CD14-positive monocyte (primary cell): Measurements from ENCODE around the gene IPO9. TPM values are rescaled to one million over a fixed set of nuclear protein-coding genes. Genes with fewer than 3 reads are reported as not detected.

ENCODE experiments used
- DNase-seq, 3 donors: peaks; one replicate each; pipeline ENCODE4 v3.0.0-alpha.2; 2011 to 2022
- H2AFZ ChIP-seq: 2 replicates; pipeline ENCODE4 v1.6.0; 2012; ENCODE audit warnings: mild to moderate bottlenecking, low read depth, low read length, inconsistent platforms; ENCODE audit not compliant: insufficient read depth, poor library complexity, severe bottlenecking
- H3K27ac ChIP-seq, 2 donors: 1 replicate in 1 of 2; 2 replicates in 1 of 2; pipeline ENCODE4 v1.5.1; 2012 to 2013; ENCODE audit warnings: low read length in 2 of 2, control low read depth in 1 of 2, inconsistent platforms in 1 of 2, low read depth in 1 of 2, mild to moderate bottlenecking in 1 of 2
- H3K27me3 ChIP-seq, 2 donors: one replicate each; pipeline versions ENCODE4 v1.6.0 to v1.6.1; 2011 to 2013; ENCODE audit warnings: low read length in 2 of 2; ENCODE audit not compliant: control insufficient read depth in 2 of 2, insufficient read depth in 2 of 2
- H3K36me3 ChIP-seq, 2 donors: replicated peaks in 1 of 2; 1 replicate in 1 of 2; 2 replicates in 1 of 2; pipeline versions ENCODE4 v1.5.1 to v1.6.1; 2012 to 2013; ENCODE audit warnings: low read length in 2 of 2, control low read depth in 1 of 2, inconsistent platforms in 1 of 2, mild to moderate bottlenecking in 1 of 2; ENCODE audit not compliant: insufficient read depth in 2 of 2, control insufficient read depth in 1 of 2
- H3K4me1 ChIP-seq, 2 donors: 1 replicate in 1 of 2; 2 replicates in 1 of 2; pipeline versions ENCODE4 v1.5.1 to v1.6.1; 2012 to 2013; ENCODE audit warnings: low read length in 2 of 2, control low read depth in 1 of 2, inconsistent platforms in 1 of 2, mild to moderate bottlenecking in 1 of 2, moderate library complexity in 1 of 2; ENCODE audit not compliant: insufficient read depth in 2 of 2, control insufficient read depth in 1 of 2
- H3K4me2 ChIP-seq: replicated peaks from 2 replicates; pipeline ENCODE3; 2012; ENCODE audit warnings: low read length, moderate library complexity, mild to moderate bottlenecking; ENCODE audit not compliant: poor library complexity, severe bottlenecking; ENCODE audit errors: extremely low read depth
- H3K4me3 ChIP-seq, 3 experiments: fragments of 200-600 bp in 1 of 3; sonication (generic) in 1 of 3; replicated peaks in 1 of 3; 1 replicate in 2 of 3; 2 replicates in 1 of 3; pipeline ENCODE4 v1.5.1; 2011 to 2013; ENCODE audit warnings: low read length in 3 of 3, mild to moderate bottlenecking in 3 of 3, control low read depth in 2 of 3, low read depth in 2 of 3, inconsistent platforms in 1 of 3, moderate library complexity in 1 of 3
- H3K79me2 ChIP-seq: 2 replicates; pipeline ENCODE4 v1.6.0; 2012; ENCODE audit warnings: mild to moderate bottlenecking, control low read depth, inconsistent platforms, low read length, moderate library complexity; ENCODE audit not compliant: insufficient read depth
- H3K9ac ChIP-seq: 2 replicates; pipeline ENCODE4 v1.6.0; 2017; ENCODE audit warnings: low read length, mild to moderate bottlenecking; ENCODE audit not compliant: insufficient read depth, poor library complexity, severe bottlenecking
- H3K9me3 ChIP-seq, 2 donors: replicated peaks in 1 of 2; 1 replicate in 1 of 2; 2 replicates in 1 of 2; pipeline versions ENCODE4 v1.5.1 to v1.6.1; 2012 to 2013; ENCODE audit warnings: low read length in 2 of 2, control low read depth in 1 of 2; ENCODE audit not compliant: control insufficient read depth in 1 of 2, insufficient read depth in 1 of 2
- H4K20me1 ChIP-seq: 2 replicates; pipeline ENCODE4 v1.6.0; 2012; ENCODE audit warnings: mild to moderate bottlenecking, low read length, control low read depth, moderate library complexity; ENCODE audit not compliant: insufficient read depth
- H3K27ac Mint-ChIP-seq, 7 donors: one replicate each; pipeline ENCODE4 v1.8.0; 2020; ENCODE audit warnings: mild to moderate bottlenecking in 7 of 7, mixed read lengths in 7 of 7, moderate library complexity in 6 of 7, inconsistent platforms in 2 of 7
- H3K27me3 Mint-ChIP-seq, 3 donors: one replicate each; pipeline ENCODE4 v1.8.0; 2021 to 2022; ENCODE audit warnings: low read depth in 3 of 3, mild to moderate bottlenecking in 3 of 3, mixed read lengths in 3 of 3, moderate library complexity in 3 of 3, inconsistent platforms in 1 of 3
- H3K36me3 Mint-ChIP-seq, 2 donors: one replicate each; pipeline ENCODE4 v1.8.0; 2020; ENCODE audit warnings: mixed read lengths in 2 of 2, inconsistent platforms in 1 of 2, mild to moderate bottlenecking in 1 of 2
- H3K4me1 Mint-ChIP-seq: one replicate; pipeline ENCODE4 v1.8.0; 2020; ENCODE audit warnings: mild to moderate bottlenecking, mixed read lengths
- H3K4me3 Mint-ChIP-seq, 2 donors: one replicate each; pipeline ENCODE4 v1.8.0; 2020; ENCODE audit warnings: mild to moderate bottlenecking in 2 of 2, mixed read lengths in 2 of 2, moderate library complexity in 1 of 2
- H3K9me3 Mint-ChIP-seq, 7 donors: one replicate each; pipeline ENCODE4 v1.8.0; 2020 to 2022; ENCODE audit warnings: mixed read lengths in 7 of 7, mild to moderate bottlenecking in 6 of 7, moderate library complexity in 6 of 7, inconsistent platforms in 2 of 7
- CTCF ChIP-seq: fragments of 200-600 bp; IDR thresholded peaks from one replicate; pipeline ENCODE4 v1.8.0; 2022; ENCODE audit warnings: antibody characterized with exemption, mild to moderate bottlenecking
- WGBS: methylation state at CpG from one replicate; pipeline ENCODE4 v1.1.5; 2013; ENCODE audit warnings: missing lambda C conversion rate; ENCODE audit not compliant: insufficient coverage; 5-methylcytosine and 5-hydroxymethylcytosine counted together
- intact Hi-C, 2 donors: fragments of 100-400 bp; cut with micrococcal nuclease; formaldehyde crosslinking; loops; one replicate each; pipeline versions ENCODE4 v1.15.0 to v1.15.1; 2023
- polyA plus RNA-seq, 3 donors: library from polyadenylated mRNA; depleted of rRNA in 1 of 3; unstranded in 2 of 3; stranded (reverse) in 1 of 3; fragments of 300-500 nt in 2 of 3; fragments of >200 nt in 1 of 3; fragmentation: Illumina TruSeq in 2 of 3; gene quantifications; 1 replicate in 2 of 3; 2 replicates in 1 of 3; pipeline ENCODE4 v1.2.3, GENCODE V29; 2012 to 2021

IPO9 gene
- polyA plus RNA-seq, 3 donors, result 11.3 to 12.6 (median 12.0) TPM

- WGBS, result 75% methylated on average over 3 of the region's 4 CpGs
- Histone ChIP-seq H3K27ac (no peak overlapping the region), H3K9me3 (no peaks in the 10 kb centered on the region), H3K27me3 (no peaks in the 10 kb centered on the region), H3K4me2 (no peak overlapping the region), H3K4me1 (no peaks in the 10 kb centered on the region), H3K36me3 (no peaks in the 10 kb centered on the region), H3K4me3 (no peak overlapping the region), H3K79me2 (no peaks in the 10 kb centered on the region), H3K9ac (no peak overlapping the region), H4K20me1 (no peaks in the 10 kb centered on the region), H2AFZ (no peak overlapping the region)
- Mint-ChIP-seq H3K27ac (no peak overlapping the region), H3K27me3 (peaks cover 5 to 10% (median 6%) of the 10 kb centered on the region in 3 donors), H3K4me1 (no peaks in the 10 kb centered on the region), H3K9me3 (no peaks in the 10 kb centered on the region), H3K36me3 (no peaks in the 10 kb centered on the region), H3K4me3 (no peak overlapping the region)
- no peak for DNase-seq
- TF ChIP-seq CTCF, result no peak
- intact Hi-C loops, result no loop called here
Measured at GRCh38 chr1:201911826-201912571, 83.0 kb downstream of the IPO9 start.

- H2AFZ ChIP-seq, result no peak overlapping the region
- no peak overlapping the region for H3K27ac ChIP-seq
- Mint-ChIP-seq H3K27me3 (peaks cover 5 to 10% (median 6%) of the 10 kb centered on the region in 3 donors), H3K4me1 (no peaks in the 10 kb centered on the region), H3K36me3 (no peaks in the 10 kb centered on the region), H3K4me3 (no peak overlapping the region), H3K27ac (no peak overlapping the region), H3K9me3 (no peaks in the 10 kb centered on the region)
- no peak for TF ChIP-seq CTCF
- H3K36me3 ChIP-seq, result no peaks in the 10 kb centered on the region
- intact Hi-C loops, result no loop called here
- no peak overlapping the region for H3K9ac ChIP-seq
- H3K27me3 ChIP-seq, result no peaks in the 10 kb centered on the region
- no peak overlapping the region for H3K4me3 ChIP-seq
- DNase-seq, result no peak
- H3K9me3 ChIP-seq, result no peaks in the 10 kb centered on the region
- H3K4me2 ChIP-seq, result no peak overlapping the region
- H4K20me1 ChIP-seq, result no peaks in the 10 kb centered on the region
- WGBS, result 90% methylated on average over 3 of the region's 5 CpGs
- no peaks in the 10 kb centered on the region for H3K79me2 ChIP-seq
- no peaks in the 10 kb centered on the region for H3K4me1 ChIP-seq
Measured at GRCh38 chr1:201912832-201913231, 83.9 kb downstream of the IPO9 start.
